ENCODE data around the gene NCAPG. TPM values are rescaled to one million over a fixed set of nuclear protein-coding genes. Genes with fewer than 3 reads are reported as not detected.

NCAPG gene
- total and polyA plus RNA-seq, 2 of the 4 experiments (the other 2 are of a cell fraction): 10.9 to 26.7 TPM

- in situ Hi-C loops (cut with MboI; ENCODE audit: low sequenced_read_pairs): no loop called here
- dilution Hi-C loops (cut with HindIII; ENCODE audit: low sequenced_read_pairs, unreplicated experiment): no loop called here
- Histone ChIP-seq H2BK5ac (ENCODE audit: low read depth, low read length, poor library complexity, severe bottlenecking) (no peak overlapping the region), H3K27ac (ENCODE audit: insufficient read depth, low read length) (no peak overlapping the region), H3K18ac (ENCODE audit: low read depth, low read length) (no peak overlapping the region), H3K9me3 (ENCODE audit: control insufficient read depth, insufficient read depth, low read length) (no peaks in the 10 kb centered on the region), H2BK20ac (ENCODE audit: low read depth, low read length) (no peak overlapping the region), H3K4ac (ENCODE audit: low read depth, low read length) (no peak overlapping the region), H3K14ac (replicated peaks; ENCODE audit: low read depth, low read length) (no peak overlapping the region), H2AK5ac (ENCODE audit: low read depth, low read length) (no peak overlapping the region), H3K9me1 (ENCODE audit: insufficient read depth, low read length) (peaks cover under 1% of the 10 kb centered on the region; the same call in 1 of the 2 replicates), H2BK15ac (ENCODE audit: low read depth, low read length) (no peak overlapping the region), H3K4me2 (ENCODE audit: low read depth, low read length) (no peak overlapping the region), H3K23ac (ENCODE audit: low read depth, low read length) (no peak overlapping the region), H3K27me3 (ENCODE audit: control insufficient read depth, insufficient read depth, low read length) (no peaks in the 10 kb centered on the region), H4K8ac (ENCODE audit: low read depth in 2 of 2, low read length in 2 of 2) (no peak overlapping the region), H4K20me1 (ENCODE audit: insufficient read depth, low read length) (no peaks in the 10 kb centered on the region), H3K56ac (ENCODE audit: extremely low read depth, insufficient read depth, low read length) (no peak overlapping the region), H3K4me3 (ENCODE audit: insufficient read depth, low read depth, low read length) (no peak overlapping the region), H4K91ac (ENCODE audit: insufficient read depth, low read depth, low read length) (no peak overlapping the region), H3K9ac (ENCODE audit: low read depth, low read length) (no peak overlapping the region), H2BK120ac (ENCODE audit: low read depth, low read length) (no peak overlapping the region), H3K79me1 (ENCODE audit: low read depth in 1 of 2, low read length in 2 of 2) (no peaks in the 10 kb centered on the region; a peak in 1 of 4 replicates), H4K5ac (ENCODE audit: low read depth, low read length) (no peak overlapping the region), H3K36me3 (ENCODE audit: control insufficient read depth, insufficient read depth, low read length) (0 out of 2 replicates have a peak, but pooled peaks cover 1% of the 10 kb centered on the region), H2AK9ac (replicated peaks; ENCODE audit: low read depth, low read length, poor library complexity) (no peak overlapping the region), H3K4me1 (ENCODE audit: control insufficient read depth, insufficient read depth, low read length) (peaks cover 1% of the 10 kb centered on the region; the same call in 1 of the 2 replicates), H2AFZ (replicated peaks; ENCODE audit: low read length, poor library complexity) (no peak overlapping the region)
- CTCF ChIA-PET: no interaction called here
- DNase-seq (no peak), ATAC-seq (ENCODE audit: low read depth) (no peak)
- no CpG with 5 or more reads among the region's 1 CpG for WGBS, 2 experiments (ENCODE audit: extremely low coverage in 2 of 2, insufficient read length in 1 of 2)
- TF ChIP-seq CEBPB (IDR thresholded peaks at IDR 0.05; ENCODE audit: low read depth, low read length): 0 out of 2 replicates have a peak, but pooled peaks have one; percentile 11
- TF ChIP-seq USF2 (IDR thresholded peaks at IDR 0.05; ENCODE audit: low read depth, low read length): no peak
- no peak for TF ChIP-seq FOS (IDR thresholded peaks at IDR 0.05; ENCODE audit: low read depth, low read length)
- TF ChIP-seq POLR2A (IDR thresholded peaks at IDR 0.05; ENCODE audit: low read depth, low read length): no peak
- no TSS peak for BruUV-seq (replicated peaks)
- intact Hi-C loops (cut with micrococcal nuclease): no loop called here
- POLR2A ChIA-PET (ENCODE audit: unreplicated experiment): no interaction called here
These were observed 78.9 kb downstream of the NCAPG start for GRCh38 chr4:17889692-17890091.
